Left cardiac atrium (tissue), 4 donors: ENCODE results near the gene PPFIA3. TPM values are rescaled to one million over a fixed set of nuclear protein-coding genes. Genes with fewer than 3 reads are reported as not detected.
A peak's percentile ranks its signal among the peaks of the same experiment; 100 is the strongest.
"Not testable (repeated sequence)": the region's sequence is repeated elsewhere in the genome, so short reads cannot be mapped to it uniquely, and the experiment has no call there.

Source experiments
- ATAC-seq, 2 donors: fragments of 200-7000 bp; cut with Tn5 transposase; one replicate each; pipeline ENCODE4 v1.9.1; 2020; ENCODE audit warnings: mild to moderate bottlenecking in 2 of 2, moderate library complexity in 2 of 2
- DNase-seq: peaks from one replicate; pipeline ENCODE4 v3.0.0-alpha.2; 2020
- intact Hi-C, 2 donors: fragments of 100-400 bp; cut with DNase I; formaldehyde crosslinking; loops; one replicate each; pipeline versions ENCODE4 v1.14.1 to v1.15.1; 2022 to 2023
- total RNA-seq, 2 donors: library from RNA; stranded (reverse); fragmentation: NEBNext Ultra II Directional; extraction: Animal tissue kit (Norgen Biotek cat#: 25700); gene quantifications; one replicate each; pipeline ENCODE4 v1.2.1, GENCODE V29; 2021
- donor health status: DM: no; HTN: yes; CAD: no.
- donor health status: DM: no; HTN: yes; CAD: no; lungs with severe emphysema.
- donor health status: DM: yes; HTN: yes; CAD: no.
- donor health status: Dilated cardiomyopathy.

Gene PPFIA3
- total RNA-seq, 2 donors from 2014 or later = 6.7 to 11.5 TPM

- intact Hi-C loops = no loop called here
- peak; percentile 88 to 90 for ATAC-seq
- DNase-seq = peak; percentile 96
Observed at GRCh38 chr19:49157445-49158224, 38.3 kb downstream of the PPFIA3 start, which contains the start of gene TRPM4. Gene TRPM4 (plus strand): TSS chr19:49157792. CDS start chr19:49157867, 75 bp downstream.

DNA sequence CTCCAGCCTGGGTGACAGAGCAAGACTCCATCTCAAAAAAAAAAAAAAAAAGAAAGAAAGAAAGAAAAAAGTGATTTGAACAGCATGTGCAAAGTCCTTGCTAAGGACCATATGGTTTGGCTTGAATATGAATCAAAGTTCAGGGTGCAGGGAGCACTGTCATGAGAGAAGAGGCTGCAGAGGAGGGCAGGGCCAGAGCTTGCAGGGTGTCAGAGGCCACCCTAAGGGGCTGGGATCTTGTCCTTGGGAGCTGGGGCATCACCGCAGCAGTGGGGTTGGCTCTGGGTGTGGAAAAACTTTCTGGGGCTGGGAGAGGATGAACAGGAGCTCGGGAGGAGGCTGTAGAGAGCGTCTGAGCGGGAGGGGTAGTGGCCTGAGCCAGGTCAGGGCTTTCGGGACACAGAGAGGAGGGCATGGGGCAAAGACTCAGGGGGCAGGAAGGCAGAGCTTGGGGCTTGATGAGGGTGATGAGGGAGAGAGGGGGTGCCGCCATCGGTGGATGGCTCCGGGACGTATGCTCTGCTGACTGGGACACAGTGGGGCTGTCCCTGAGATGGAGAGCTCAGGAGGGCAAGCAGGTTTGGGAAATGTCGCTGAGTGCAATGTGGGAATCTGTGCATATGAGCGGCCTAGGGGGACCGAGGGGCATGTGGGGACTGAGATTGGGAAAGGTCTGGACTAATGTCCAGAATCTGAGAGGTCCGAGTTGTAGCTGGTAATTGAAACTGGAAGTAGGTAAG lies 41.3 kb downstream of the PPFIA3 start:
- intact Hi-C loops = no loop called here
- no peak for DNase-seq
- ATAC-seq = no peak

GRCh38 chr19:49161987-49162386 lies 42.6 kb downstream of the PPFIA3 start:
- intact Hi-C loops = no loop called here
- ATAC-seq (no peak), DNase-seq (no peak)

DNA sequence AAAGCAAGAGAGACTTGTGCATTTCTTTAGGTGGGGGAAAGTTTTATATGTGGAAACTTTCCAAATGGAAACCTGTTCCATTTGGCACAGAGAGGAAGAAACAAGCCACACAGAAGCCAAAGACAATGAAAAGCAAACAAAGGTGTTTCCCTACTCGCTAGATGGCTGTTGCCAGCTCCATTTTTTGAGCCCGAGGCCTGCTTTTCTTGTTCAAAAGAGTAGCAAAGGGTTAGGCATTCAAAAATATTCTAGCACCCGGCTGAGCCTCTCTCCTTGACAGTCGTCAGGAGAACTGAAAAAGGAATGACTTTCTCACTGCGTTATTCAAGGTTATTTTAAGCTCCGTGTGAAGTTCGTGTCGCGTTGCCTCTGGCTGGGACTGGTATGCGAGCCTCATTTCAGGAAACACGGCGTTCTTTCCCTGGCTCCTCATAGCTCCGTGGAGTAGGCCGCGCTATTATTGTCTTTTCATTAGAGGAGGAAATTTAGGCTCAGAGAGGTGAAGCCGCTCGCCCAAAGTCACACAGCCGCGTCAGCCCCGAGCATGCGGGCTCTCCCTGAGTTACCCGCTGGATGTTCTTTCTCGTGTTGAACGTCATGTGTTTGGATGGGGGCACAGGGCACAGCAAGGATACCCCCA lies 45.9 kb downstream of the PPFIA3 start:
- DNase-seq = peak; percentile 48
- intact Hi-C loops = no loop called here
- ATAC-seq = peak; percentile 86 to 91

GRCh38 chr19:49165865-49166301 lies 46.5 kb downstream of the PPFIA3 start:
- intact Hi-C loops = no loop called here
- DNase-seq = no peak
- ATAC-seq = peak; percentile 43 to 60

GRCh38 chr19:49167857-49168409 lies 48.6 kb downstream of the PPFIA3 start:
- intact Hi-C loops = no loop called here
- DNase-seq (no peak), ATAC-seq (no peak)

DNA sequence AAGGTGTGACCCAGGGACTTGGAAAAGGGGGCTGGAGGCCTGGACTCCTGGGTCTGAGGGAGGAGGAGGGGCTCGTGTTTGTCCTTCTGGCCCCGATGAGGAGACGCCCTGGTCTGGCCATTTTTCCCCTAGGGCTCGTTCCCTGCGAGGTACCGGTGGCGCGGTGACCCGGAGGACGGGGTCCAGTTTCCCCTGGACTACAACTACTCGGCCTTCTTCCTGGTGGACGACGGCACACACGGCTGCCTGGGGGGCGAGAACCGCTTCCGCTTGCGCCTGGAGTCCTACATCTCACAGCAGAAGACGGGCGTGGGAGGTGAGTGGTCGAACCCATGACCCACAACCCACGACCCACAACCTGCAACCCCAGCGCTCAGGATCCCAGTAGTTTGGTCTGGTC lies 49.1 kb downstream of the PPFIA3 start:
- no peak for ATAC-seq
- no peak for DNase-seq
- intact Hi-C loops = no loop called here

DNA sequence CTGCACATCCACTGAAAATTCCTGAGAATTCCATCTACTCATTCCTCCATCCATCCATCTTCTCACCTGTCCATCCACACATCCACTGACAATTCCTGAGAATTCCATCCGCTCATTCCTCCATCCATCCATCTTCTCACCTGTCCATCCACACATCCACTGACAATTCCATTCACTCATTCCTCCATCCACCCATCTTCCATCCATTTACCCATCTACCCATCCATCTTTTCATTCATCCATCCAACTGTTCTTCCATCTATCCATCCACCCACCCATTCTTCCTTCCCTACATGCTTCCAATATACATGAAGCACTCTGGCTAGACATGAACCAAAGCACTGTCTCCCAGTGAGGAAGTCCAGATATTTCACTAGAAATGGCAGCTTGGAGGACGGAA lies 53.9 kb downstream of the PPFIA3 start:
- no peak for ATAC-seq
- no peak for DNase-seq
- intact Hi-C loops = no loop called here

GRCh38 chr19:49180659-49181058 lies 61.3 kb downstream of the PPFIA3 start:
- no peak for DNase-seq
- intact Hi-C loops = no loop called here

GRCh38 chr19:49182010-49182847 lies 62.9 kb downstream of the PPFIA3 start:
- ATAC-seq, intact Hi-C loops, DNase-seq: not testable (repeated sequence)

More at GRCh38 chr19:49180659-49181058, 61.3 kb downstream of the PPFIA3 start:
- no peak for ATAC-seq

DNA sequence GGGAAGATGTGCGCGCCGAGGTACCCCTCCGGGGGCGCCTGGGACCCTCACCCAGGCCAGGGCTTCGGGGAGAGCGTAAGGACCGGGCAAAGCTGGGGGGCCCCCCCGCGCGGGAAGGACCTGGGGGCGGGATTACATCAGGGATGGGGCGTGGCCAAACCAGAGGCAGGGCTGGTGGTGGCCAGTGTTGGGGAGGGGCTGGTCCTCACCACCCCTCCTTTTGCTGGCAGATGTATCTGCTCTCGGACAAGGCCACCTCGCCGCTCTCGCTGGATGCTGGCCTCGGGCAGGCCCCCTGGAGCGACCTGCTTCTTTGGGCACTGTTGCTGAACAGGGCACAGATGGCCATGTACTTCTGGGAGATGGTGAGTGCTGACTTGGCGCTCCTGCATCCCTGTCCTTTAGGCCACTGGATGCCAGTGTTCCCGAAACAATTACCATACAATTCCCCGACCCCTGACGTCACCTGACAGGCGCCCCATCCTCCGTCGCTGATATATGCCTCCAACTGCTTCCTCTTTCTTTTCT lies 63.6 kb downstream of the PPFIA3 start:
- intact Hi-C loops = no loop called here
- DNase-seq (no peak), ATAC-seq (peak in 1 of 2 donors; percentile 29)

DNA sequence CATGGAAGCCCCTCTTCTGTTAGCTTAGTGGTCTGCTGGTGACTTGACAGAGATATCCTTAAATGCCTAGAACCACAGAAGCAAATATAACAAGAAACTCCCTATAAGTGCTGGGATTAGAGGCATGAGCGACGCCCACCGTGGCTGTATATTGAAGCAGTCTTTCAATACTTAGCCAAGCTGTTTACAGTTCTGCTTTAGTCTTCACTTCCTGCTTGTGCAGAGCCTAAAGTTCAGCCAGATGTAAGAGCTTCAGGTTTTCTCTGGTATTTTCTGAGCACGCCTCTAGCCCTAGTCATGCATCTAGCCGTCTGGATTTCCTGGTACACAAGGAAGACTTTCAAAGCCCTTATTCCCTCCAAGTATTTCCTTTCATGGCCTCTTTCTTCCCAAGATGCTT lies 66.8 kb downstream of the PPFIA3 start:
- ATAC-seq (no peak), DNase-seq (no peak)
- intact Hi-C loops = no loop called here

GRCh38 chr19:49188626-49189200 lies 69.4 kb downstream of the PPFIA3 start:
- DNase-seq (no peak), ATAC-seq (no peak)
- intact Hi-C loops = no loop called here

GRCh38 chr19:49189259-49189658 lies 69.9 kb downstream of the PPFIA3 start:
- ATAC-seq (no peak), DNase-seq (no peak)
- intact Hi-C loops = no loop called here

DNA sequence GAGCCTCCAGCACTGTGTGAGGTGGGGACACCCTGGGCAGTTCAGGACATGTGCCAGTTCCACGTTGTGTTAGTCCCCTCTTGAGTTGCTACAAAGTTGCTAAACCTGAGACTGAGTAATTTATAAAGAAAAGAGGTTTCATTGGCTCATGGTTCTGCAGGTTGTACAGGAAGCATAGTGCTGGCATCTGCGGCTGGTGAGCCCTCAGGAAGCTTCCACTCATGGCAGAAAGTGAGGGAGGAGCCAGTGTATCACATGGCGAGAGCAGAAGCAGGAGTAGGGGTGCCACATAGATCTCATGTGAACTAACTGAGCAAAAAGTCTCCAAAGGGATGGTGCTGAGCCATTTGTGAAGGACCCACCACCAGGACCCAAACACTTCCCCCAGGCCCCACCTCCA lies 71.4 kb downstream of the PPFIA3 start:
- intact Hi-C loops = no loop called here
- DNase-seq (no peak), ATAC-seq (no peak)

GRCh38 chr19:49193822-49194394 lies 74.6 kb downstream of the PPFIA3 start:
- intact Hi-C loops = no loop called here
- ATAC-seq (no peak), DNase-seq (no peak)

- no peak for ATAC-seq
- DNase-seq = no peak
- intact Hi-C loops = no loop called here
Observed at GRCh38 chr19:49194408-49194807, 75.1 kb downstream of the PPFIA3 start.
